ENCODE measurements around the gene BIRC7. TPM values are rescaled to one million over a fixed set of nuclear protein-coding genes. Genes with fewer than 3 reads are reported as not detected.

Gene BIRC7
- total RNA-seq, 1 donor from 2014 or later = not detected

DNA sequence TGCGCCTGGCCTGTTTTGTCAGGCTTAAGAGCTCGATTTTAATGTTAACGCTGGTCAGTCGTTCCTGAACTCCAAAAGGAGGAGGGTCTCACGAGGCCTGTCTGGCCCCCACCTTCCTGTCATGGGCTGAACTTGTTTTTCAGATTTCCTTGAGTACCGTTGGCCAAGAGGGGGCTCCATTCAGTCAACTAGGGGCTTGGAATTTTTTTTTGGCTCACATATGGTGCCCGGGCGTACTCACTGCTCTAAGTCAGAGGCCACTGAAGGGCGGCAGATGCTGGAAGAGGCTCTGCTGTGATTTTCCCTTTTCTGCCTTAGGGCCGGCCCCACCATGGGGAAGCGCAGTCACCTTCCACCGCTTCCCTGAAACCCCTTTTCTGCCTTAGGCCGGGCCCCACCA lies 6.9 kb upstream of the BIRC7 start:
- no peaks in the 10 kb centered on the region for H3K27me3 ChIP-seq (ENCODE audit: control insufficient read depth, insufficient read depth, low read length)
- FAIRE-seq (no peak), DNase-seq (ENCODE audit: low read depth) (no peak)
- TF ChIP-seq, protein P1, sequence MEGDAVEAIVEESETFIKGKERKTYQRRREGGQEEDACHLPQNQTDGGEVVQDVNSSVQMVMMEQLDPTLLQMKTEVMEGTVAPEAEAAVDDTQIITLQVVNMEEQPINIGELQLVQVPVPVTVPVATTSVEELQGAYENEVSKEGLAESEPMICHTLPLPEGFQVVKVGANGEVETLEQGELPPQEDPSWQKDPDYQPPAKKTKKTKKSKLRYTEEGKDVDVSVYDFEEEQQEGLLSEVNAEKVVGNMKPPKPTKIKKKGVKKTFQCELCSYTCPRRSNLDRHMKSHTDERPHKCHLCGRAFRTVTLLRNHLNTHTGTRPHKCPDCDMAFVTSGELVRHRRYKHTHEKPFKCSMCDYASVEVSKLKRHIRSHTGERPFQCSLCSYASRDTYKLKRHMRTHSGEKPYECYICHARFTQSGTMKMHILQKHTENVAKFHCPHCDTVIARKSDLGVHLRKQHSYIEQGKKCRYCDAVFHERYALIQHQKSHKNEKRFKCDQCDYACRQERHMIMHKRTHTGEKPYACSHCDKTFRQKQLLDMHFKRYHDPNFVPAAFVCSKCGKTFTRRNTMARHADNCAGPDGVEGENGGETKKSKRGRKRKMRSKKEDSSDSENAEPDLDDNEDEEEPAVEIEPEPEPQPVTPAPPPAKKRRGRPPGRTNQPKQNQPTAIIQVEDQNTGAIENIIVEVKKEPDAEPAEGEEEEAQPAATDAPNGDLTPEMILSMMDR (IDR thresholded peaks at IDR 0.05; ENCODE audit: insufficient read depth, low read length, severe bottlenecking) = no peak
- no peak overlapping the region for H3K4me3 ChIP-seq (ENCODE audit: low read depth, low read length)
- no peaks in the 10 kb centered on the region for H3K36me3 ChIP-seq (ENCODE audit: control insufficient read depth, insufficient read depth, low read length)

DNA sequence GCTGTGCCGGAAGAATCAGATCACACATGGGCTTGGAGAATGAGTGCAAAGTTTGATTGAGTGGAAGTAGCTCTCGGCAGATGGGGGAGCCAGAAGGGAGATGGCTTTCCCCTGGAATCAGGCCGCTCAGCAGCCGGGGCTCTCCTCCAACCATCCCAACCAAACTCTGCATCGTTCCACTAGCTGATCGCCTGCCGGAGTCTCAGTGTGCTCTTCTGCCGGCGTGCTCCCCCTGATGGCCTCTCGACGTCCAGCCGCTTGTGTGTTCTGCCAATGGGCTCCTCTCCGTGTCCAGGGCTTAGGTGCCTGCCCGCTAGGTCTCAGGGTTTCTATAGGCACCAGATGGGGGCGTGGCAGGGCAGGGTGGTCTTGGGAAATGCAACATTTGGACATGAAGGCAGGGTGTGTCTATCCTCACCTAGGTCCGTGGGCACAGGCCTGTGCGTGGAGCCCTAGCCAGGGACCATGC lies 4.9 kb upstream of the BIRC7 start:
- no peaks in the 10 kb centered on the region for H3K27me3 ChIP-seq (ENCODE audit: control insufficient read depth, insufficient read depth, low read length)
- FAIRE-seq = no peak
- DNase-seq (ENCODE audit: low read depth) = peak; percentile 39
- TF ChIP-seq, protein P1 (IDR thresholded peaks at IDR 0.05; ENCODE audit: insufficient read depth, low read length, severe bottlenecking) = peak; percentile 78
- no peaks in the 10 kb centered on the region for H3K36me3 ChIP-seq (ENCODE audit: control insufficient read depth, insufficient read depth, low read length)
- no peak overlapping the region for H3K4me3 ChIP-seq (ENCODE audit: low read depth, low read length)

DNA sequence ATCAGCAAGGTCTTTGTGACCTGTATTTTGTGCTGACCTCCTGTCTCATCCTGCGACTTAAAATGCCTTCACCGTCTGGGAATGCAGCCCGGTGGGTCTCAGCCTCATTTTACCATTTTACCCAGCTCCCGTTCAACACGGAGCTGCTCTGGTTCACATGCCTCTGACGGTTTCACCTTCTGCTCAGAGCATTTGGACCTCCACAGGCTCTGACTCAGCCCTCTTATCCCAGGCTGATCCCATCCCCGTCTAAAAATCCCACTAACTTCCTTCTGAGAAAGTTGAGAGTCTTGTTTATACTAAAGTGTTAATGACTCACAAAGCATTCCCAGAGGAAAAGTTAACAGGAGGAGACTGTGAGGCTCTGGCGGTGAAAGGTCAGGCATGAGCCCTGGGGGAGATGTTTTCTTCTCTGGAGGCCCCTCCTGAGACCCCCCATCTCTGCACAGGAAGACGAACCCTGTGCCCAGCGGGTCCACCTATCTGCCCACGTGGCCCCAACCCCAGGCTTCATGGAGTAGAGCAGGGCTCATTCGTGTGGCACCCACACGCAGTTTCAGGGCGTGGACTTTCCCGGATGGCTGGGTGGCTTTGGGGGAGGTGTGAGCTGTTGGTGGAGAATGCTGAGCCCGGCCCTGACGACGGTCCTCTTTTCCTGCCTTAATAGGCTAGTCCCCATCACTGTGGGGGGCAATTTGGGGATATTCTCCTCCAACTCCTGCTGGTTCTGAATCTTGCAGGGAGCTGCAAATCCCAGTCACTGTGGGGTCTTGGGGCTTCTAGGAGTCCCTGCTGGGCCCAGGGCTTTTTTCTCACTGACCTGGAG lies 3.3 kb upstream of the BIRC7 start:
- Histone ChIP-seq H3K36me3 (ENCODE audit: control insufficient read depth, insufficient read depth, low read length) (no peaks in the 10 kb centered on the region), H3K27me3 (ENCODE audit: control insufficient read depth, insufficient read depth, low read length) (no peaks in the 10 kb centered on the region), H3K4me3 (ENCODE audit: low read depth, low read length) (no peak overlapping the region)
- DNase-seq (ENCODE audit: low read depth) (peak; percentile 72), FAIRE-seq (no peak)
- TF ChIP-seq, protein P1 (IDR thresholded peaks at IDR 0.05; ENCODE audit: insufficient read depth, low read length, severe bottlenecking) = no peak

DNA sequence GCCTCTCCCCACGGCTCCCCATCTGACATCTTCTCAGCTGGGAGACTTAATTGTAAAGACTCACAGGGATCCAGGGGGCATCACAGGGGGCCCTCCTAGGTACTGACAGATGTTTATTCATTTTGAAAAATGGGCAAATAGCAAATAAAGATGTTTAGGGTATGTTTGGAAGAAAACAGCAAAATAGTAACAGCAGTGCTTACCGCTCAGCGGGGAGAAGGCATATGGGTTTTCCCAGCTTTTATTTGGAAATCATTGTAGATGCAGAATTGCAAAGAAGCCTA lies 2.7 kb upstream of the BIRC7 start:
- TF ChIP-seq, protein P1 (IDR thresholded peaks at IDR 0.05; ENCODE audit: insufficient read depth, low read length, severe bottlenecking) = no peak
- Histone ChIP-seq H3K4me3 (ENCODE audit: low read depth, low read length) (no peak overlapping the region), H3K36me3 (ENCODE audit: control insufficient read depth, insufficient read depth, low read length) (no peaks in the 10 kb centered on the region), H3K27me3 (ENCODE audit: control insufficient read depth, insufficient read depth, low read length) (no peaks in the 10 kb centered on the region)
- no peak for FAIRE-seq
- no peak for DNase-seq (ENCODE audit: low read depth)

DNA sequence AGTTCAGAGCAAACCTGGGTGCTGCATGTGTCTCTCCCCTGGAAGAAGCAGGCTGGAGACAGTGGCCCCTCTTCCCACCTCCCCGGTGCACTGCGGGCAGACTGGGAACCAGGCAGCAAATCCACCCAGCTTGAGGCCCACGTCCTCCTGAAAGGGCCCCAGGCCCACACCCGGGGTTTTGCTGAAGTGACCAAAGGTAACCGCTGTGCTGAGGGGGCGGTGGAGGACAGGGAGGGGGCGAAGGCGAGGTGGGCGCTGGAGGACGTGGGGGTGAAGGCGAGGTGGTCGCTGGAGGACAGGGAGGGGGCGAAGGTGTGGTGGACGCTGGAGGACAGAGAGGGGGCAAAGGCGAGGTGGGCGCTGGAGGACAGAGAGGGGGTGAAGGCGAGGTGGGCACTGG lies 1.8 kb upstream of the BIRC7 start:
- Histone ChIP-seq H3K4me3 (ENCODE audit: low read depth, low read length) (no peak overlapping the region), H3K27me3 (ENCODE audit: control insufficient read depth, insufficient read depth, low read length) (no peaks in the 10 kb centered on the region), H3K36me3 (ENCODE audit: control insufficient read depth, insufficient read depth, low read length) (no peaks in the 10 kb centered on the region)
- DNase-seq (ENCODE audit: low read depth) (no peak), FAIRE-seq (no peak)
- TF ChIP-seq, protein P1 (IDR thresholded peaks at IDR 0.05; ENCODE audit: insufficient read depth, low read length, severe bottlenecking) = no peak

Data from bronchial epithelial cell (primary cell).